Esophagus squamous epithelium (tissue), 4 donors: ENCODE data around the gene DUSP28.

Source experiments
- POLR2A ChIP-seq, 4 donors: fragments of 450-650 bp; IDR thresholded peaks; one replicate each; pipeline ENCODE4 v1.6.1; 2017; ENCODE audit warnings: antibody characterized with exemption in 4 of 4, mild to moderate bottlenecking in 4 of 4, moderate library complexity in 3 of 4
- TF ChIP-seq, protein P1 (sequence below), 6 experiments: fragments of 450-650 bp in 4 of 6; fragments of 200-600 bp in 2 of 6; sonication (generic) in 2 of 6; IDR thresholded peaks; one replicate each; pipeline ENCODE4 v1.5.1; 2016 to 2019; ENCODE audit warnings: antibody characterized with exemption in 6 of 6, mild to moderate bottlenecking in 4 of 6, moderate library complexity in 4 of 6

DNA sequence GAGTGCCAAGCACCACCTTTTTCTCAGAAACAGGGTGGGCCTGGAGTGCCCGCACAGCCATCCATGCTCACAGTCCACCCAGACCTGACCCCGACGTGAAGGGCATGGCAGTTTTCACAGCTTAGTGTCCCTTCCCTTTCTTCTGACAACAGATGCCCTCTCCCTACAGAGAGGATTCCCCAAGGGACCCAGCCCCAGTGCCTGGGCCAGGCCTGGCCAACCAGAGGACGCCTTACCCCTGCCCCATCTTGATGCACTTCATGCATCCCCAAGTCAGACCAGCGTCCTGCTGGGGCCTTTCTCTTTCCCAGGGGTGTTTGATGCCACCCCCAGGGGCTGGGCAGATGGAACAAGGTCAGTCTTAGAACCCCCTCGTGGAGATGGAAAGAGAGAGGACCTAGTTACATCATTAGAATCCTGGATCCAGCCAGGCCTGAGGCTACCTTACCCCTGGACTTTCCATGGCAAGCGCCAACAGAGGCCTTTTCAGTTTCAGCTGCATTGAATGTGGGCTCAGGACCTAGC is 6.1 kb upstream of the DUSP28 start:
- TF ChIP-seq, protein P1, sequence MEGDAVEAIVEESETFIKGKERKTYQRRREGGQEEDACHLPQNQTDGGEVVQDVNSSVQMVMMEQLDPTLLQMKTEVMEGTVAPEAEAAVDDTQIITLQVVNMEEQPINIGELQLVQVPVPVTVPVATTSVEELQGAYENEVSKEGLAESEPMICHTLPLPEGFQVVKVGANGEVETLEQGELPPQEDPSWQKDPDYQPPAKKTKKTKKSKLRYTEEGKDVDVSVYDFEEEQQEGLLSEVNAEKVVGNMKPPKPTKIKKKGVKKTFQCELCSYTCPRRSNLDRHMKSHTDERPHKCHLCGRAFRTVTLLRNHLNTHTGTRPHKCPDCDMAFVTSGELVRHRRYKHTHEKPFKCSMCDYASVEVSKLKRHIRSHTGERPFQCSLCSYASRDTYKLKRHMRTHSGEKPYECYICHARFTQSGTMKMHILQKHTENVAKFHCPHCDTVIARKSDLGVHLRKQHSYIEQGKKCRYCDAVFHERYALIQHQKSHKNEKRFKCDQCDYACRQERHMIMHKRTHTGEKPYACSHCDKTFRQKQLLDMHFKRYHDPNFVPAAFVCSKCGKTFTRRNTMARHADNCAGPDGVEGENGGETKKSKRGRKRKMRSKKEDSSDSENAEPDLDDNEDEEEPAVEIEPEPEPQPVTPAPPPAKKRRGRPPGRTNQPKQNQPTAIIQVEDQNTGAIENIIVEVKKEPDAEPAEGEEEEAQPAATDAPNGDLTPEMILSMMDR (IDR thresholded peaks at IDR 0.05) = no peak
- no peak for TF ChIP-seq POLR2A (IDR thresholded peaks at IDR 0.05)
